K562 (cell line): ENCODE measurements around the gene MTOR.

Experiments used
- BRD4 ChIP-seq: fragments of 200-600 bp; sonication (generic); IDR thresholded peaks from 2 replicates; pipeline ENCODE4 v1.6.1; 2017; ENCODE audit warnings: inconsistent platforms
- CBX3 ChIP-seq, 2 experiments: IDR thresholded peaks; 1 replicate in 1 of 2; 2 replicates in 1 of 2; pipeline ENCODE4 v1.6.1; 2012; ENCODE audit warnings: inconsistent platforms in 2 of 2, low read length in 2 of 2, borderline replicate concordance in 1 of 2, control low read depth in 1 of 2
- CLOCK ChIP-seq: fragments of 250-450 bp; sonication (Bioruptor Pico); IDR thresholded peaks from 2 replicates; pipeline ENCODE4 v1.4.0; 2020; ENCODE audit warnings: mild to moderate bottlenecking, moderate library complexity, borderline replicate concordance
- HMGXB4 ChIP-seq: sonication (generic); formaldehyde crosslinking; IDR thresholded peaks from 2 replicates; pipeline ENCODE4 v1.8.1; 2023; ENCODE audit warnings: mild to moderate bottlenecking, missing genetic modification reagents
- SETDB1 ChIP-seq: IDR thresholded peaks from one replicate; pipeline ENCODE4 v1.6.1; 2012; ENCODE audit warnings: low read length, control low read depth, inconsistent platforms
- SMARCA5 ChIP-seq: fragments of 450-650 bp; IDR thresholded peaks from 2 replicates; pipeline ENCODE4 v1.6.1; 2016
- TARDBP ChIP-seq: fragments of 450-650 bp; IDR thresholded peaks from 2 replicates; pipeline ENCODE4 v1.6.1; 2016
- ZBTB17 ChIP-seq: fragments of 450-650 bp; formaldehyde crosslinking; IDR thresholded peaks from 2 replicates; pipeline ENCODE4 v1.4.0; 2020; ENCODE audit warnings: mild to moderate bottlenecking
- ZBTB7A ChIP-seq: IDR thresholded peaks from 2 replicates; pipeline ENCODE4 v1.6.1; 2011; ENCODE audit warnings: low read depth, mild to moderate bottlenecking, low read length, moderate library complexity, borderline replicate concordance; ENCODE audit not compliant: control insufficient read depth

GRCh38 chr1:11134898-11135266 is 127.5 kb downstream of the MTOR start:
- TF ChIP-seq ZBTB17 (CRISPR knock-in tag) (no peak), SETDB1 (no peak), SMARCA5 (no peak), HMGXB4 (CRISPR knock-in tag) (no peak), CBX3 (IDR thresholded peaks at IDR 0.05; ENCODE audit: borderline replicate concordance in 1 of 2, low read length in 2 of 2) (no peak), ZBTB7A (no peak), TARDBP (no peak), BRD4 (no peak), CLOCK (CRISPR knock-in tag) (no peak)
